Activated naive CD4-positive, alpha-beta T cell treated with anti-CD3 and anti-CD28 coated beads, Interleukin-2, amount 50 U/mL, for 24 hours (primary cell): ENCODE results near the gene CLDN8.

ENCODE experiments used
- H3K27ac Mint-ChIP-seq: one replicate; pipeline ENCODE4 v1.8.0; 2021; ENCODE audit warnings: mild to moderate bottlenecking, mixed read lengths
- H3K27me3 Mint-ChIP-seq: one replicate; pipeline ENCODE4 v1.8.0; 2021; ENCODE audit warnings: mixed read lengths
- H3K36me3 Mint-ChIP-seq: one replicate; pipeline ENCODE4 v1.8.0; 2021; ENCODE audit warnings: mixed read lengths
- H3K4me1 Mint-ChIP-seq: one replicate; pipeline ENCODE4 v1.8.0; 2021; ENCODE audit warnings: mixed read lengths
- H3K4me3 Mint-ChIP-seq: one replicate; pipeline ENCODE4 v1.8.0; 2021; ENCODE audit warnings: mild to moderate bottlenecking, mixed read lengths
- H3K9me3 Mint-ChIP-seq: one replicate; pipeline ENCODE4 v1.8.0; 2021; ENCODE audit warnings: mixed read lengths

Gene CLDN8

GRCh38 chr21:30227128-30227527 lies 11.2 kb upstream of the CLDN8 start:
- H3K4me1 Mint-ChIP-seq = no peaks in the 10 kb centered on the region
- no peak overlapping the region for H3K4me3 Mint-ChIP-seq
- no peak overlapping the region for H3K27ac Mint-ChIP-seq
- peaks cover 5% of the 10 kb centered on the region for H3K27me3 Mint-ChIP-seq
- H3K36me3 Mint-ChIP-seq = no peaks in the 10 kb centered on the region
- H3K9me3 Mint-ChIP-seq = no peaks in the 10 kb centered on the region

GRCh38 chr21:30223596-30223995 lies 7.7 kb upstream of the CLDN8 start:
- Mint-ChIP-seq H3K36me3 (no peaks in the 10 kb centered on the region), H3K4me3 (no peak overlapping the region), H3K27ac (no peak overlapping the region), H3K27me3 (peaks cover 5% of the 10 kb centered on the region), H3K9me3 (no peaks in the 10 kb centered on the region), H3K4me1 (no peaks in the 10 kb centered on the region)

- peaks cover 5% of the 10 kb centered on the region for H3K27me3 Mint-ChIP-seq
- H3K4me1 Mint-ChIP-seq = no peaks in the 10 kb centered on the region
- no peak overlapping the region for H3K4me3 Mint-ChIP-seq
- H3K27ac Mint-ChIP-seq = no peak overlapping the region
- no peaks in the 10 kb centered on the region for H3K36me3 Mint-ChIP-seq
- no peaks in the 10 kb centered on the region for H3K9me3 Mint-ChIP-seq
Observed at GRCh38 chr21:30222724-30223123, 6.8 kb upstream of the CLDN8 start.

- peaks cover 9% of the 10 kb centered on the region for H3K27me3 Mint-ChIP-seq
- H3K27ac Mint-ChIP-seq = no peak overlapping the region
- no peaks in the 10 kb centered on the region for H3K9me3 Mint-ChIP-seq
- no peaks in the 10 kb centered on the region for H3K36me3 Mint-ChIP-seq
- no peaks in the 10 kb centered on the region for H3K4me1 Mint-ChIP-seq
- no peak overlapping the region for H3K4me3 Mint-ChIP-seq
Observed at GRCh38 chr21:30211071-30211470, 4.8 kb downstream of the CLDN8 start.

- Mint-ChIP-seq H3K27ac (no peak overlapping the region), H3K27me3 (peaks cover 9% of the 10 kb centered on the region), H3K9me3 (no peaks in the 10 kb centered on the region), H3K36me3 (no peaks in the 10 kb centered on the region), H3K4me3 (no peak overlapping the region), H3K4me1 (no peaks in the 10 kb centered on the region)
Observed at GRCh38 chr21:30209601-30210000, 6.3 kb downstream of the CLDN8 start.

GRCh38 chr21:30207252-30207579 lies 8.7 kb downstream of the CLDN8 start:
- peaks cover 9% of the 10 kb centered on the region for H3K27me3 Mint-ChIP-seq
- no peak overlapping the region for H3K27ac Mint-ChIP-seq
- H3K36me3 Mint-ChIP-seq = no peaks in the 10 kb centered on the region
- H3K4me3 Mint-ChIP-seq = no peak overlapping the region
- no peaks in the 10 kb centered on the region for H3K4me1 Mint-ChIP-seq
- no peaks in the 10 kb centered on the region for H3K9me3 Mint-ChIP-seq

- Mint-ChIP-seq H3K9me3 (no peaks in the 10 kb centered on the region), H3K36me3 (no peaks in the 10 kb centered on the region), H3K4me1 (no peaks in the 10 kb centered on the region), H3K27ac (no peak overlapping the region), H3K4me3 (no peak overlapping the region), H3K27me3 (peaks cover 9% of the 10 kb centered on the region)
Observed at GRCh38 chr21:30206551-30207251, 9.2 kb downstream of the CLDN8 start.

- no peaks in the 10 kb centered on the region for H3K36me3 Mint-ChIP-seq
- no peak overlapping the region for H3K4me3 Mint-ChIP-seq
- peaks cover 1% of the 10 kb centered on the region for H3K27me3 Mint-ChIP-seq
- no peaks in the 10 kb centered on the region for H3K4me1 Mint-ChIP-seq
- H3K27ac Mint-ChIP-seq = no peak overlapping the region
- no peaks in the 10 kb centered on the region for H3K9me3 Mint-ChIP-seq
Observed at GRCh38 chr21:30200000-30200399, 15.9 kb downstream of the CLDN8 start.

- Mint-ChIP-seq H3K36me3 (no peaks in the 10 kb centered on the region), H3K9me3 (no peaks in the 10 kb centered on the region), H3K4me1 (no peaks in the 10 kb centered on the region), H3K27me3 (peaks cover 3% of the 10 kb centered on the region), H3K27ac (no peak overlapping the region), H3K4me3 (no peak overlapping the region)
Observed at GRCh38 chr21:30194701-30195299, 21.1 kb downstream of the CLDN8 start.

GRCh38 chr21:30193201-30193600 lies 22.7 kb downstream of the CLDN8 start:
- H3K9me3 Mint-ChIP-seq = no peaks in the 10 kb centered on the region
- no peaks in the 10 kb centered on the region for H3K4me1 Mint-ChIP-seq
- H3K4me3 Mint-ChIP-seq = no peak overlapping the region
- peaks cover 3% of the 10 kb centered on the region for H3K27me3 Mint-ChIP-seq
- H3K36me3 Mint-ChIP-seq = no peaks in the 10 kb centered on the region
- no peak overlapping the region for H3K27ac Mint-ChIP-seq

- Mint-ChIP-seq H3K27me3 (peaks cover 2% of the 10 kb centered on the region), H3K4me3 (no peak overlapping the region), H3K9me3 (no peaks in the 10 kb centered on the region), H3K4me1 (no peaks in the 10 kb centered on the region), H3K27ac (no peak overlapping the region), H3K36me3 (no peaks in the 10 kb centered on the region)
Observed at GRCh38 chr21:30190554-30190953, 25.3 kb downstream of the CLDN8 start.

- H3K27ac Mint-ChIP-seq = no peak overlapping the region
- H3K9me3 Mint-ChIP-seq = no peaks in the 10 kb centered on the region
- H3K36me3 Mint-ChIP-seq = no peaks in the 10 kb centered on the region
- no peak overlapping the region for H3K4me3 Mint-ChIP-seq
- H3K4me1 Mint-ChIP-seq = no peaks in the 10 kb centered on the region
- H3K27me3 Mint-ChIP-seq = peaks cover 2% of the 10 kb centered on the region
Observed at GRCh38 chr21:30189773-30190172, 26.1 kb downstream of the CLDN8 start.

GRCh38 chr21:30186242-30186641 lies 29.7 kb downstream of the CLDN8 start:
- Mint-ChIP-seq H3K36me3 (no peaks in the 10 kb centered on the region), H3K27me3 (peaks cover 4% of the 10 kb centered on the region), H3K4me1 (no peaks in the 10 kb centered on the region), H3K27ac (no peak overlapping the region), H3K9me3 (no peaks in the 10 kb centered on the region), H3K4me3 (no peak overlapping the region)

GRCh38 chr21:30168086-30168485 lies 47.8 kb downstream of the CLDN8 start:
- H3K36me3 Mint-ChIP-seq = no peaks in the 10 kb centered on the region

GRCh38 chr21:30166705-30167104 lies 49.2 kb downstream of the CLDN8 start, which contains the start of gene CLDN17:
Gene CLDN17, minus strand, starts transcription at chr21:30166805. Its CDS starts 188 bp downstream, at chr21:30166617.
- Mint-ChIP-seq H3K27me3 (no peaks in the 10 kb centered on the region), H3K36me3 (no peaks in the 10 kb centered on the region), H3K27ac (no peak within 1 kb of the TSS), H3K4me3 (no peak within 1 kb of the TSS), H3K9me3 (no peaks in the 10 kb centered on the region), H3K4me1 (no peaks in the 10 kb centered on the region)

More at GRCh38 chr21:30168086-30168485, 47.8 kb downstream of the CLDN8 start:
- Mint-ChIP-seq H3K27ac (no peak overlapping the region), H3K4me3 (no peak overlapping the region), H3K9me3 (peaks cover under 1% of the 10 kb centered on the region), H3K4me1 (no peaks in the 10 kb centered on the region), H3K27me3 (no peaks in the 10 kb centered on the region)

- Mint-ChIP-seq H3K9me3 (no peaks in the 10 kb centered on the region), H3K4me3 (no peak overlapping the region), H3K36me3 (no peaks in the 10 kb centered on the region), H3K27ac (no peak overlapping the region), H3K27me3 (no peaks in the 10 kb centered on the region), H3K4me1 (no peaks in the 10 kb centered on the region)
Observed at GRCh38 chr21:30166171-30166570, 49.7 kb downstream of the CLDN8 start.

- Mint-ChIP-seq H3K4me1 (no peaks in the 10 kb centered on the region), H3K27me3 (no peaks in the 10 kb centered on the region), H3K4me3 (no peak overlapping the region), H3K9me3 (no peaks in the 10 kb centered on the region), H3K36me3 (no peaks in the 10 kb centered on the region), H3K27ac (no peak overlapping the region)
Observed at GRCh38 chr21:30164796-30165195, 51.1 kb downstream of the CLDN8 start.
